ENCODE measurements around the gene FGF14. TPM values are rescaled to one million over a fixed set of nuclear protein-coding genes. Genes with fewer than 3 reads are reported as not detected.

The FGF14 gene
- total and polyA plus RNA-seq, 2 of the 4 experiments (the other 2 are of a cell fraction), result under 0.01 TPM; not detected in 1

DNA sequence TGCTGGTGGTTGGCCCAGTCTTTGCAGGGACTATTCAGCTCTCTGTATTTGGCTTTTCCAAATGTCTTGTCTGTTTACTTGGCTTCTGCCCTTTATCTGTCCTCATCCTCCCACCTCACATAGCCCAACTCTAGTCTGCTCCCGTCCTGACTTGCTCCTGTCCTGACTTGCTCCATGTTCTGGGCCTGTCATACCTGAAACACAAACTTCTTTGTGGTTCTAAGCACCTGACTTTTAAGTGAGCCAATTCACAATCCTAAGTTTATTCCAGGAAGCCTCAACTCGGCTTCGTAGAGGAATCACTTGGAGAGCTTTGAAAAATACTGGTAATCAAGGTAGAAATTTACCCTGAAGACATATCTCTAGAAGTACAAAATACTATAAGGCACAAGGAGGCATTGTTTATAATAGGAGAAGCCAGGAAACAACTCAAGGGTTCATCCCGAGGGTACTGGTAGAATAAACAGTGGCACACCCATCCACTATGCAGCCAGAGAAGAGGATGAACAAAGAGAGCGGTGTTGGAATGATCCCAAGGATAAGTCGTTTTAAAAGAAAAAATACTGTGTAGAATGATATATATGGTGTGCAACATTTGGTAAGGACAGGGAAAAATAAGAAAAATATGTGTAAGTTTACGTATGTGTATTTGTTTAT lies 284.5 kb downstream of the FGF14 start:
- no peak overlapping the region for H2BK20ac ChIP-seq (ENCODE audit: low read depth, low read length)
- H2AK9ac ChIP-seq (replicated peaks; ENCODE audit: low read depth, low read length, poor library complexity), result no peak overlapping the region
- H3K14ac ChIP-seq (replicated peaks; ENCODE audit: low read depth, low read length), result no peak overlapping the region
- intact Hi-C loops (cut with micrococcal nuclease), result no loop called here
- no peak overlapping the region for H2AK5ac ChIP-seq (ENCODE audit: low read depth, low read length)
- no peak overlapping the region for H3K4ac ChIP-seq (ENCODE audit: low read depth, low read length)
- DNase-seq (no peak), ATAC-seq (ENCODE audit: low read depth) (no peak)
- no TSS peak for BruUV-seq (replicated peaks)
- H3K4me2 ChIP-seq (ENCODE audit: low read depth, low read length), result no peak overlapping the region
- H4K91ac ChIP-seq (ENCODE audit: insufficient read depth, low read depth, low read length), result no peak overlapping the region
- H2BK5ac ChIP-seq (ENCODE audit: low read depth, low read length, poor library complexity, severe bottlenecking), result no peak overlapping the region
- no peaks in the 10 kb centered on the region for H3K9me1 ChIP-seq (ENCODE audit: insufficient read depth, low read length)
- no peaks in the 10 kb centered on the region for H3K4me1 ChIP-seq (ENCODE audit: control insufficient read depth, insufficient read depth, low read length)
- no peak overlapping the region for H2BK15ac ChIP-seq (ENCODE audit: low read depth, low read length)
- no peak overlapping the region for H3K4me3 ChIP-seq (ENCODE audit: insufficient read depth, low read depth, low read length)
- no peak overlapping the region for H3K23ac ChIP-seq (ENCODE audit: low read depth, low read length)
- H3K79me1 ChIP-seq (ENCODE audit: low read depth in 1 of 2, low read length in 2 of 2), result no peaks in the 10 kb centered on the region
- no peak overlapping the region for H2AFZ ChIP-seq (replicated peaks; ENCODE audit: low read length, poor library complexity)
- dilution Hi-C loops (cut with HindIII; ENCODE audit: low sequenced_read_pairs, unreplicated experiment), result no loop called here
- H4K5ac ChIP-seq (ENCODE audit: low read depth, low read length), result no peak overlapping the region
- no peak overlapping the region for H4K8ac ChIP-seq (ENCODE audit: low read depth in 2 of 2, low read length in 2 of 2)
- H3K9ac ChIP-seq (ENCODE audit: low read depth, low read length), result no peak overlapping the region
- no peak overlapping the region for H3K18ac ChIP-seq (ENCODE audit: low read depth, low read length)
- CTCF ChIA-PET, result no interaction called here
- POLR2A ChIA-PET (ENCODE audit: unreplicated experiment), result no interaction called here
- 35 to 100% methylated on average over 1 to 2 of the region's 7 CpGs for WGBS, 2 experiments (ENCODE audit: extremely low coverage in 2 of 2, insufficient read length in 1 of 2)
- no peaks in the 10 kb centered on the region for H3K36me3 ChIP-seq (ENCODE audit: control insufficient read depth, insufficient read depth, low read length)
- no peaks in the 10 kb centered on the region for H3K9me3 ChIP-seq (ENCODE audit: control insufficient read depth, insufficient read depth, low read length)
- in situ Hi-C loops (cut with MboI; ENCODE audit: low sequenced_read_pairs), result no loop called here
- H3K56ac ChIP-seq (ENCODE audit: extremely low read depth, insufficient read depth, low read length), result no peak overlapping the region
- no peak overlapping the region for H2BK120ac ChIP-seq (ENCODE audit: low read depth, low read length)
- H3K27ac ChIP-seq (ENCODE audit: insufficient read depth, low read length), result no peak overlapping the region
- H3K27me3 ChIP-seq (ENCODE audit: control insufficient read depth, insufficient read depth, low read length), result no peaks in the 10 kb centered on the region
- H4K20me1 ChIP-seq (ENCODE audit: insufficient read depth, low read length), result no peaks in the 10 kb centered on the region
- no peak for TF ChIP-seq MAZ (IDR thresholded peaks at IDR 0.05; ENCODE audit: borderline replicate concordance, low read depth, low read length)

All from IMR-90 (cell line).